DOHH2 (cell line): Measurements from ENCODE around the gene RETREG1.

Experiments used
- H3F3A ChIP-seq: fragments of 200-600 bp; sonication (generic), shearing (Covaris generic); 2 replicates; pipeline ENCODE4 v1.6.0; 2016; ENCODE audit warnings: antibody characterized with exemption, mild to moderate bottlenecking; ENCODE audit not compliant: control insufficient read depth, insufficient read depth
- H3K27ac ChIP-seq: fragments of 200-600 bp; sonication (generic); 2 replicates; pipeline ENCODE4 v1.5.1; 2014; ENCODE audit warnings: low read depth, mild to moderate bottlenecking, low read length, moderate library complexity
- H3K27me3 ChIP-seq: fragments of 200-600 bp; sonication (generic); 2 replicates; pipeline ENCODE4 v1.6.1; 2014; ENCODE audit warnings: mild to moderate bottlenecking, low read length, mixed read lengths; ENCODE audit not compliant: control insufficient read depth
- H3K36me3 ChIP-seq: fragments of 200-600 bp; sonication (generic); 2 replicates; pipeline ENCODE4 v1.6.1; 2014; ENCODE audit warnings: mild to moderate bottlenecking, low read length, moderate library complexity, mixed read lengths; ENCODE audit not compliant: control insufficient read depth
- H3K4me1 ChIP-seq: fragments of 200-600 bp; sonication (generic); 2 replicates; pipeline ENCODE4 v1.6.1; 2014; ENCODE audit warnings: mild to moderate bottlenecking, low read length, mixed read lengths; ENCODE audit not compliant: control insufficient read depth
- H3K4me2 ChIP-seq: fragments of 200-600 bp; sonication (generic); 2 replicates; pipeline ENCODE4 v1.6.0; 2014; ENCODE audit warnings: mild to moderate bottlenecking, low read length, moderate library complexity
- H3K4me3 ChIP-seq: fragments of 200-600 bp; sonication (generic); 2 replicates; pipeline ENCODE4 v1.5.1; 2014; ENCODE audit warnings: mild to moderate bottlenecking, low read length, mixed read lengths
- H3K79me2 ChIP-seq: fragments of 200-600 bp; sonication (generic); 2 replicates; pipeline ENCODE4 v1.6.1; 2014; ENCODE audit warnings: mild to moderate bottlenecking, low read length, mixed read lengths; ENCODE audit not compliant: control insufficient read depth
- H3K9me2 ChIP-seq: fragments of 200-600 bp; sonication (generic); replicated peaks from 2 replicates; pipeline ENCODE4 v1.6.1; 2014; ENCODE audit warnings: mild to moderate bottlenecking, low read length, mixed read lengths; ENCODE audit not compliant: control insufficient read depth
- H3K9me3 ChIP-seq: fragments of 200-600 bp; sonication (generic); 2 replicates; pipeline ENCODE4 v1.6.1; 2014; ENCODE audit warnings: antibody characterized with exemption, low read length, mixed read lengths; ENCODE audit not compliant: control insufficient read depth, insufficient read depth
- H4K20me1 ChIP-seq: fragments of 200-600 bp; sonication (generic); 2 replicates; pipeline ENCODE4 v1.6.0; 2014; ENCODE audit warnings: low read depth, mild to moderate bottlenecking, antibody characterized with exemption, low read length, moderate library complexity; ENCODE audit not compliant: control insufficient read depth, insufficient read depth
- CTCF ChIP-seq: fragments of 200-600 bp; sonication (generic); IDR thresholded peaks from one replicate; pipeline ENCODE4 v1.5.1; 2014; ENCODE audit warnings: antibody characterized with exemption, mild to moderate bottlenecking, low read depth, low read length; ENCODE audit not compliant: poor library complexity, severe bottlenecking
- EZH2phosphoT487 ChIP-seq: fragments of 200-600 bp; sonication (generic); IDR thresholded peaks from 2 replicates; pipeline ENCODE4 v1.6.1; 2017; ENCODE audit warnings: borderline replicate concordance, mild to moderate bottlenecking, antibody characterized with exemption, low read length, moderate library complexity, mixed read lengths

Gene RETREG1

GRCh38 chr5:16457451-16457850, 159.3 kb downstream of the RETREG1 start:
- Histone ChIP-seq H3K36me3 (peaks cover 95% of the 10 kb centered on the region), H3K79me2 (peaks cover 70% of the 10 kb centered on the region), H3F3A (0 out of 2 replicates have a peak, but pooled peaks cover 9% of the 10 kb centered on the region), H3K27me3 (no peaks in the 10 kb centered on the region), H3K4me2 (no peak overlapping the region), H3K9me2 (no peaks in the 10 kb centered on the region), H3K9me3 (no peaks in the 10 kb centered on the region), H3K4me3 (no peak overlapping the region), H3K4me1 (peaks cover 30% of the 10 kb centered on the region), H4K20me1 (peaks cover 22% of the 10 kb centered on the region), H3K27ac (no peak overlapping the region)
- TF ChIP-seq EZH2phosphoT487: no peak
- TF ChIP-seq CTCF: no peak

GRCh38 chr5:16456103-16456832, 160.5 kb downstream of the RETREG1 start:
- H3K4me1 ChIP-seq: peaks cover 22% of the 10 kb centered on the region
- H3K79me2 ChIP-seq: peaks cover 58% of the 10 kb centered on the region
- H3K4me3 ChIP-seq: no peak overlapping the region
- no peaks in the 10 kb centered on the region for H3K27me3 ChIP-seq
- H3F3A ChIP-seq: 0 out of 2 replicates have a peak, but pooled peaks cover 9% of the 10 kb centered on the region
- peaks cover 95% of the 10 kb centered on the region for H3K36me3 ChIP-seq
- H4K20me1 ChIP-seq: peaks cover 20% of the 10 kb centered on the region
- peak; percentile 78 for TF ChIP-seq CTCF
- TF ChIP-seq EZH2phosphoT487: no peak
- peak overlapping the region; percentile 18 for H3K4me2 ChIP-seq
- H3K9me2 ChIP-seq: no peaks in the 10 kb centered on the region
- H3K27ac ChIP-seq: no peak overlapping the region
- no peaks in the 10 kb centered on the region for H3K9me3 ChIP-seq

- peaks cover 52% of the 10 kb centered on the region for H3K79me2 ChIP-seq
- H3K27me3 ChIP-seq: no peaks in the 10 kb centered on the region
- H4K20me1 ChIP-seq: peaks cover 19% of the 10 kb centered on the region; the same call in 1 of the 2 replicates
- H3F3A ChIP-seq: 0 out of 2 replicates have a peak, but pooled peaks cover 9% of the 10 kb centered on the region
- H3K9me3 ChIP-seq: no peaks in the 10 kb centered on the region
- no peak overlapping the region for H3K4me3 ChIP-seq
- H3K4me2 ChIP-seq: peak overlapping the region; percentile 18; the same call in 1 of the 2 replicates
- H3K36me3 ChIP-seq: peaks cover 95% of the 10 kb centered on the region
- TF ChIP-seq CTCF: no peak
- no peak for TF ChIP-seq EZH2phosphoT487
- no peaks in the 10 kb centered on the region for H3K9me2 ChIP-seq
- no peak overlapping the region for H3K27ac ChIP-seq
- H3K4me1 ChIP-seq: peaks cover 18% of the 10 kb centered on the region
Observed at GRCh38 chr5:16455668-16456067, 161.1 kb downstream of the RETREG1 start.
